Smooth muscle cell (in vitro differentiated cells): Measurements from ENCODE around the gene DMRTA1. TPM values are rescaled to one million over a fixed set of nuclear protein-coding genes. Genes with fewer than 3 reads are reported as not detected.
"Not testable (repeated sequence)": the region's sequence is repeated elsewhere in the genome, so short reads cannot be mapped to it uniquely, and the experiment has no call there.

Source experiments
- DNase-seq: peaks from one replicate; lab custom pipeline; 2025; ENCODE audit not compliant: unreplicated experiment; lab: John Stamatoyannopoulos, UW
- H2AFZ ChIP-seq: fragments of 200-600 bp; sonication (generic); 2 replicates; pipeline ENCODE4 v1.6.0; 2016; ENCODE audit warnings: antibody characterized with exemption, low read depth, mild to moderate bottlenecking
- H3F3A ChIP-seq: fragments of 200-600 bp; sonication (generic); 2 replicates; pipeline ENCODE4 v1.6.0; 2017; ENCODE audit warnings: antibody characterized with exemption, low read depth
- H3K27ac ChIP-seq: fragments of 200-600 bp; sonication (generic); 2 replicates; pipeline ENCODE4 v1.5.1; 2016; ENCODE audit warnings: low read depth, mild to moderate bottlenecking
- H3K27me3 ChIP-seq: fragments of 200-600 bp; sonication (generic); 2 replicates; pipeline ENCODE4 v1.6.1; 2016; ENCODE audit warnings: low read depth, mild to moderate bottlenecking
- H3K36me3 ChIP-seq: fragments of 200-600 bp; sonication (generic); 2 replicates; pipeline ENCODE4 v1.5.1; 2016; ENCODE audit warnings: low read depth
- H3K4me1 ChIP-seq: fragments of 200-600 bp; sonication (generic); 2 replicates; pipeline ENCODE4 v1.5.1; 2016; ENCODE audit warnings: low read depth
- H3K4me2 ChIP-seq: fragments of 200-600 bp; sonication (generic); 2 replicates; pipeline ENCODE4 v1.6.0; 2016; ENCODE audit warnings: mild to moderate bottlenecking
- H3K4me3 ChIP-seq: fragments of 200-600 bp; sonication (generic); 2 replicates; pipeline ENCODE4 v1.5.1; 2016; ENCODE audit warnings: mild to moderate bottlenecking
- H3K79me2 ChIP-seq: fragments of 200-600 bp; sonication (generic); 2 replicates; pipeline ENCODE4 v1.6.0; 2016; ENCODE audit warnings: low read depth, mild to moderate bottlenecking
- H3K9ac ChIP-seq: fragments of 200-600 bp; sonication (generic); 2 replicates; pipeline ENCODE4 v1.6.0; 2016; ENCODE audit warnings: low read depth
- H3K9me3 ChIP-seq: fragments of 200-600 bp; sonication (generic); replicated peaks from 2 replicates; pipeline ENCODE4 v1.5.1; 2016; ENCODE audit warnings: low read depth
- H4K20me1 ChIP-seq: fragments of 200-600 bp; sonication (generic); 2 replicates; pipeline ENCODE4 v1.6.0; 2016; ENCODE audit warnings: low read depth
- WGBS: methylation state at CpG from one replicate; pipeline ENCODE4 v1.1.7; 2016; ENCODE audit warnings: low lambda C conversion rate; 5-methylcytosine and 5-hydroxymethylcytosine counted together
- polyA plus RNA-seq: library from polyadenylated mRNA; unstranded; fragments of >200 nt; fragmentation: Nextera tagmentation; extraction: Ambion mirVana; gene quantifications from 2 replicates; pipeline ENCODE4 v1.2.1, GENCODE V29; 2016
- total RNA-seq: library from RNA; depleted of rRNA; stranded (reverse); fragments of >200 nt; gene quantifications from 2 replicates; pipeline ENCODE4 v1.2.3, GENCODE V29; 2014
- TF ChIP-seq, protein P1 (sequence below): fragments of 200-600 bp; sonication (generic); IDR thresholded peaks from 2 replicates; pipeline ENCODE4 v1.5.1; 2017; ENCODE audit warnings: borderline replicate concordance, mild to moderate bottlenecking, antibody characterized with exemption; ENCODE audit not compliant: insufficient read depth, poor library complexity, severe bottlenecking

The DMRTA1 gene
- total and polyA plus RNA-seq, 2 experiments from 2014 or later, result 0.45 to 5.3 TPM

GRCh38 chr9:22425551-22425950 lies 21.1 kb upstream of the DMRTA1 start:
- WGBS, result 75% methylated on average over 4 of the region's 4 CpGs
- Histone ChIP-seq H3K27me3 (no peaks in the 10 kb centered on the region), H3K9me3 (no peaks in the 10 kb centered on the region), H3K79me2 (no peaks in the 10 kb centered on the region), H2AFZ (no peak overlapping the region), H3K9ac (no peak overlapping the region), H3K4me3 (no peak overlapping the region), H4K20me1 (peaks cover 85% of the 10 kb centered on the region), H3K4me1 (peaks cover 10% of the 10 kb centered on the region), H3K36me3 (no peaks in the 10 kb centered on the region), H3K27ac (no peak overlapping the region), H3K4me2 (no peak overlapping the region), H3F3A (no peaks in the 10 kb centered on the region)
- no peak for DNase-seq
- TF ChIP-seq, protein P1, sequence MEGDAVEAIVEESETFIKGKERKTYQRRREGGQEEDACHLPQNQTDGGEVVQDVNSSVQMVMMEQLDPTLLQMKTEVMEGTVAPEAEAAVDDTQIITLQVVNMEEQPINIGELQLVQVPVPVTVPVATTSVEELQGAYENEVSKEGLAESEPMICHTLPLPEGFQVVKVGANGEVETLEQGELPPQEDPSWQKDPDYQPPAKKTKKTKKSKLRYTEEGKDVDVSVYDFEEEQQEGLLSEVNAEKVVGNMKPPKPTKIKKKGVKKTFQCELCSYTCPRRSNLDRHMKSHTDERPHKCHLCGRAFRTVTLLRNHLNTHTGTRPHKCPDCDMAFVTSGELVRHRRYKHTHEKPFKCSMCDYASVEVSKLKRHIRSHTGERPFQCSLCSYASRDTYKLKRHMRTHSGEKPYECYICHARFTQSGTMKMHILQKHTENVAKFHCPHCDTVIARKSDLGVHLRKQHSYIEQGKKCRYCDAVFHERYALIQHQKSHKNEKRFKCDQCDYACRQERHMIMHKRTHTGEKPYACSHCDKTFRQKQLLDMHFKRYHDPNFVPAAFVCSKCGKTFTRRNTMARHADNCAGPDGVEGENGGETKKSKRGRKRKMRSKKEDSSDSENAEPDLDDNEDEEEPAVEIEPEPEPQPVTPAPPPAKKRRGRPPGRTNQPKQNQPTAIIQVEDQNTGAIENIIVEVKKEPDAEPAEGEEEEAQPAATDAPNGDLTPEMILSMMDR, result no peak

GRCh38 chr9:22427226-22427880 lies 19.3 kb upstream of the DMRTA1 start:
- peaks cover 18% of the 10 kb centered on the region for H3K4me1 ChIP-seq
- 77% methylated on average over 5 of the region's 5 CpGs for WGBS
- no peak overlapping the region for H3K9ac ChIP-seq
- no peak overlapping the region for H3K27ac ChIP-seq
- H3F3A ChIP-seq, result no peaks in the 10 kb centered on the region
- H2AFZ ChIP-seq, result no peak overlapping the region
- H3K4me2 ChIP-seq, result no peak overlapping the region
- no peaks in the 10 kb centered on the region for H3K36me3 ChIP-seq
- no peaks in the 10 kb centered on the region for H3K79me2 ChIP-seq
- peaks cover 79% of the 10 kb centered on the region for H4K20me1 ChIP-seq
- no peaks in the 10 kb centered on the region for H3K9me3 ChIP-seq
- H3K27me3 ChIP-seq, result no peaks in the 10 kb centered on the region
- H3K4me3 ChIP-seq, result no peak overlapping the region
- no peak for DNase-seq
- TF ChIP-seq, protein P1, result no peak

- Histone ChIP-seq H3K27ac (no peak overlapping the region), H3K4me3 (no peak overlapping the region), H3K9ac (no peak overlapping the region), H3K9me3 (no peaks in the 10 kb centered on the region), H3K36me3 (no peaks in the 10 kb centered on the region), H3F3A (no peaks in the 10 kb centered on the region), H3K79me2 (no peaks in the 10 kb centered on the region), H3K27me3 (no peaks in the 10 kb centered on the region), H3K4me1 (peaks cover 8% of the 10 kb centered on the region), H4K20me1 (peaks cover 37% of the 10 kb centered on the region), H3K4me2 (no peak overlapping the region), H2AFZ (no peak overlapping the region)
- WGBS, result 95% methylated on average over 15 of the region's 15 CpGs
- TF ChIP-seq, protein P1, result no peak
- no peak for DNase-seq
These were observed 12.9 kb upstream of the DMRTA1 start for GRCh38 chr9:22433691-22434090.

GRCh38 chr9:22435252-22435651 lies 11.4 kb upstream of the DMRTA1 start:
- not testable (repeated sequence) for H3K4me1 ChIP-seq, H3K27me3 ChIP-seq, H3K4me3 ChIP-seq, H3K9ac ChIP-seq, H2AFZ ChIP-seq, H3K36me3 ChIP-seq, H3K4me2 ChIP-seq, H3K27ac ChIP-seq, H3K79me2 ChIP-seq, H3K9me3 ChIP-seq, DNase-seq, H3F3A ChIP-seq
- 60% methylated on average over 3 of the region's 3 CpGs for WGBS
- H4K20me1 ChIP-seq, result peaks cover 23% of the 10 kb centered on the region

GRCh38 chr9:22437461-22438067 lies 9.1 kb upstream of the DMRTA1 start:
- H3K4me2 ChIP-seq, H3K27me3 ChIP-seq, DNase-seq, H3K27ac ChIP-seq, H2AFZ ChIP-seq, H3K4me1 ChIP-seq, H3F3A ChIP-seq, H3K9ac ChIP-seq, H3K9me3 ChIP-seq, H3K4me3 ChIP-seq, H3K79me2 ChIP-seq, H3K36me3 ChIP-seq: not testable (repeated sequence)
- peaks cover 11% of the 10 kb centered on the region for H4K20me1 ChIP-seq
- WGBS, result 92% methylated on average over 8 of the region's 8 CpGs
